Muscle layer of colon (tissue), 2 donors: ENCODE measurements around the gene MPPED2.

ENCODE experiments used
- H3K27ac ChIP-seq: one replicate; pipeline ENCODE4 v1.7.0; 2013; ENCODE audit warnings: low read depth, mild to moderate bottlenecking, low read length, moderate library complexity
- H3K27me3 ChIP-seq, 2 donors: one replicate each; pipeline ENCODE4 v1.7.0; 2013; ENCODE audit warnings: low read length in 2 of 2, mild to moderate bottlenecking in 2 of 2; ENCODE audit not compliant: insufficient read depth in 2 of 2, control insufficient read depth in 1 of 2
- H3K36me3 ChIP-seq: one replicate; pipeline ENCODE4 v1.7.0; 2013; ENCODE audit warnings: mild to moderate bottlenecking, low read length; ENCODE audit not compliant: insufficient read depth
- H3K4me1 ChIP-seq: one replicate; pipeline ENCODE4 v1.7.0; 2013; ENCODE audit warnings: mild to moderate bottlenecking, low read length; ENCODE audit not compliant: insufficient read depth
- H3K4me3 ChIP-seq, 2 donors: one replicate each; pipeline ENCODE4 v1.7.0; 2013; ENCODE audit warnings: low read length in 2 of 2, low read depth in 1 of 2, mild to moderate bottlenecking in 1 of 2, moderate library complexity in 1 of 2
- H3K9ac ChIP-seq: one replicate; pipeline ENCODE4 v1.7.0; 2013; ENCODE audit warnings: low read length
- H3K9me3 ChIP-seq: one replicate; pipeline ENCODE4 v1.7.0; 2013; ENCODE audit warnings: mild to moderate bottlenecking, low read length
- donor health status: abdominal sarcoma.
- donor health status: Adenocarcinoma of cecum.

MPPED2 gene

GRCh38 chr11:30370164-30370563 lies 216.0 kb downstream of the MPPED2 start:
- H3K9ac ChIP-seq: no peak overlapping the region
- no peaks in the 10 kb centered on the region for H3K4me1 ChIP-seq
- no peak overlapping the region for H3K4me3 ChIP-seq
- no peak overlapping the region for H3K27ac ChIP-seq
- H3K27me3 ChIP-seq: no peaks in the 10 kb centered on the region
- no peaks in the 10 kb centered on the region for H3K9me3 ChIP-seq
- no peaks in the 10 kb centered on the region for H3K36me3 ChIP-seq

GRCh38 chr11:30368394-30368793 lies 217.8 kb downstream of the MPPED2 start:
- Histone ChIP-seq H3K4me3 (no peak overlapping the region), H3K4me1 (no peaks in the 10 kb centered on the region), H3K9ac (no peak overlapping the region), H3K36me3 (no peaks in the 10 kb centered on the region), H3K27me3 (no peaks in the 10 kb centered on the region), H3K9me3 (no peaks in the 10 kb centered on the region), H3K27ac (no peak overlapping the region)

DNA sequence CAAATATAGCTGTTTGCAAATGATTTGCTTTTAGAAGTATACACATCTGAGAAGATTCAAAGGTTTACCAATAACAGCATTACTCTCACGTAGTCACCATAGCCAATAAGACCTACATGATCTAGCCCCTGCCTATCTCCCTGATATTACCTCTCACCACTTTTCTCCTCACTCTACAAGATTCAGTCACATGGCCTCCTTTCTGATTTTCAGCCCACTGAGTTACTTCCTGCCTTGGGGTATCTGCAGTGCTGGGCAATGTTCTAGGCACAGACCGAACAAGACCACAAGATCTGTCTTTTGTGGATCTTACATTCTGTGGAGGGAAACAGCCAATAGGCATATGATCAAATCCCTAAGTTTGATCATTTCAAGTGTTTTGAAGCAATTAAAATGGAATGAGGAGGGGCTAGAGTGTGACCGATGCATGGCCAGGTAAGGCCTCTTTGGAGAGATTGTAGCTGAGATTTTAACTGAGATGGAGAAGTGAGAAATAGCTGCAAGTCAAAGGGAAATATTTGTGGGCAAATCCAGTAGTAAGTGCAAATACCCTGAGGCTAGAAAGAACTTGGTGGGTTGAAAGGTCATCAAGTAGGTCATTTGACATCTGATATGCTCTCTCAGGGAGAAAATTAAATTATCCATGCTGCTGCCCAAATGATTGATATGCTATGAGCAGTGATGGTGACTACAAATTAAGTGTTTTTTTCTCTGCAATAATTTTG lies 220.2 kb downstream of the MPPED2 start:
- H3K9ac ChIP-seq: no peak overlapping the region
- no peak overlapping the region for H3K27ac ChIP-seq
- H3K9me3 ChIP-seq: no peaks in the 10 kb centered on the region
- H3K4me3 ChIP-seq: no peak overlapping the region
- H3K27me3 ChIP-seq: no peaks in the 10 kb centered on the region
- no peaks in the 10 kb centered on the region for H3K36me3 ChIP-seq
- H3K4me1 ChIP-seq: no peaks in the 10 kb centered on the region

DNA sequence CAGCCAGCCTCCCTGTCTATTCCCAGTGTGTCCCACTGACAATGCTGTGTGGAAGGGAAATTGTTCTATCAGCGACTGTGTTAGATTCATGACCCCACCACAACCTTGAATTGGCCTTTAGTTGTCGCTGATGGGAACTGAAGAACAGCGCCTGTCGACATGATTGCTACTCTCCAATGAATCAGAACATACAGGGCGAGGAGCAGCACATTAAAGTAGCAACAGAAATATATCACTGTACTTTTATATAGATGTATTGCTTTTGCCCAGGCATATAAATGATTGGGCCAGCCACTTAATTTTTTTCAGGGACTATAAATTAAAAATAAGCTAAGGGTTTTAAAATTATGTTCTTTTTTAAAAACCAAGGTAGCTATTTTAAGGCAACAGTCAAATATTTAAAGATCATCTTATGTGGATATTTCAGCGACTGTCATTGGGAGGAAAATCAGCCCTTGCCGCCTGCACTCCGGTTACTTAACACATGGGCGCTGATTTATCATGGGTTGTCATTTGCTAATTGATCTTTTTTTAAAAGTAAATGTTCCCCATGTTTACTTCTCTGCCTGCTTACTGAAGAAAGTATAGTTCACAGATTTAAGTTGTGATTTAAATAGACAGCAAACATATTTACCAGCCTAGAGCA lies 221.2 kb downstream of the MPPED2 start:
- H3K9me3 ChIP-seq: no peaks in the 10 kb centered on the region
- no peaks in the 10 kb centered on the region for H3K36me3 ChIP-seq
- H3K27me3 ChIP-seq: no peaks in the 10 kb centered on the region
- H3K4me1 ChIP-seq: no peaks in the 10 kb centered on the region
- no peak overlapping the region for H3K27ac ChIP-seq
- H3K9ac ChIP-seq: no peak overlapping the region
- H3K4me3 ChIP-seq: no peak overlapping the region

GRCh38 chr11:30364139-30364836 lies 221.9 kb downstream of the MPPED2 start:
- H3K9me3 ChIP-seq: no peaks in the 10 kb centered on the region
- H3K9ac ChIP-seq: no peak overlapping the region
- H3K4me3 ChIP-seq: no peak overlapping the region

DNA sequence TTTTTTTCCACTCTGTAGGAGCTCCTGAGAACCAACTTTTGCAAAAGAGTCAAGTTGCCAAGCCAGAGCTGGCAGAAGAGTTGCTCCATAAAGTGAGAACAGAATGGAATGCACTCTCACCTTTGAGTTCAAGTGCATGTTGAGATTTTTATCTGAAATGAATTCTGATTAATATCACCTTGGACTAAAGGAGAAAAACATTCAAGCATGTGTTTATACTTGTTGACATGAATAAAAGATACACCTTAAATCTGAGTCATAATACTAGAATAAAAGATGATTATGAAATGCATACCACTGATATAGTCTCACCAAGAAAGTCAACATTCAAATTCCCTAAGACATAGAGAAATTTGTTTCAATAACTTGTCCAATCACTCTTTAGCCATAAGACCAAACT lies 225.4 kb downstream of the MPPED2 start:
- Histone ChIP-seq H3K4me1 (peaks cover 12% of the 10 kb centered on the region), H3K9ac (no peak overlapping the region), H3K9me3 (no peaks in the 10 kb centered on the region), H3K27ac (no peak overlapping the region), H3K27me3 (no peaks in the 10 kb centered on the region), H3K36me3 (no peaks in the 10 kb centered on the region), H3K4me3 (no peak overlapping the region)

More at GRCh38 chr11:30364139-30364836, 221.9 kb downstream of the MPPED2 start:
- no peaks in the 10 kb centered on the region for H3K36me3 ChIP-seq
- no peaks in the 10 kb centered on the region for H3K27me3 ChIP-seq
- H3K27ac ChIP-seq: no peak overlapping the region
- no peaks in the 10 kb centered on the region for H3K4me1 ChIP-seq
